Ascending aorta (tissue), 2 donors: ENCODE results near the gene TES. TPM values are rescaled to one million over a fixed set of nuclear protein-coding genes. Genes with fewer than 3 reads are reported as not detected.
"Not testable (repeated sequence)": the region's sequence is repeated elsewhere in the genome, so short reads cannot be mapped to it uniquely, and the experiment has no call there.

Source experiments
- DNase-seq, 2 donors: peaks; one replicate each; pipeline ENCODE4 v3.0.0-alpha.2; 2019; ENCODE audit warnings: low spot score in 2 of 2
- H3K27ac ChIP-seq, 2 donors: fragments of 200-600 bp; sonication (generic); one replicate each; pipeline ENCODE4 v1.5.1; 2016 to 2017; ENCODE audit warnings: mild to moderate bottlenecking in 1 of 2
- H3K27me3 ChIP-seq: fragments of 200-600 bp; sonication (generic); one replicate; pipeline ENCODE4 v1.5.1; 2017
- H3K36me3 ChIP-seq, 2 donors: fragments of 200-600 bp; sonication (generic); one replicate each; pipeline ENCODE4 v1.5.1; 2016
- H3K4me1 ChIP-seq, 2 donors: fragments of 200-600 bp; sonication (generic); one replicate each; pipeline ENCODE4 v1.5.1; 2016 to 2017; ENCODE audit warnings: mild to moderate bottlenecking in 1 of 2
- H3K4me3 ChIP-seq, 2 donors: fragments of 200-600 bp; sonication (generic); one replicate each; pipeline ENCODE4 v1.5.1; 2016 to 2017; ENCODE audit warnings: mild to moderate bottlenecking in 1 of 2
- H3K9me3 ChIP-seq, 2 donors: fragments of 200-600 bp; sonication (generic); one replicate each; pipeline ENCODE4 v1.5.1; 2016
- intact Hi-C: fragments of 100-400 bp; cut with DNase I; formaldehyde crosslinking; loops from one replicate; pipeline ENCODE4 v1.15.1; 2023
- total RNA-seq: library from RNA; depleted of rRNA; stranded (reverse); fragments of >200 nt; gene quantifications from one replicate; pipeline ENCODE4 v1.1.0, GENCODE V29; 2016
- TF ChIP-seq, protein P1 (sequence below), 3 experiments: fragments of 200-600 bp in 2 of 3; fragments of 450-650 bp in 1 of 3; sonication (generic) in 2 of 3; IDR thresholded peaks; one replicate each; pipeline ENCODE4 v1.5.1; 2016 to 2019; ENCODE audit warnings: antibody characterized with exemption in 3 of 3, mild to moderate bottlenecking in 1 of 3, moderate library complexity in 1 of 3

TES gene
- total RNA-seq, 1 donor from 2014 or later, result 108 TPM

GRCh38 chr7:116242178-116242577, 31.8 kb downstream of the TES start:
- H3K4me1 ChIP-seq, result peaks cover 2 to 25% of the 10 kb centered on the region in 2 donors
- peak overlapping the region in 1 of 2 donors; percentile 25 for H3K27ac ChIP-seq
- no peak for DNase-seq
- H3K27me3 ChIP-seq, result no peaks in the 10 kb centered on the region
- TF ChIP-seq, protein P1, sequence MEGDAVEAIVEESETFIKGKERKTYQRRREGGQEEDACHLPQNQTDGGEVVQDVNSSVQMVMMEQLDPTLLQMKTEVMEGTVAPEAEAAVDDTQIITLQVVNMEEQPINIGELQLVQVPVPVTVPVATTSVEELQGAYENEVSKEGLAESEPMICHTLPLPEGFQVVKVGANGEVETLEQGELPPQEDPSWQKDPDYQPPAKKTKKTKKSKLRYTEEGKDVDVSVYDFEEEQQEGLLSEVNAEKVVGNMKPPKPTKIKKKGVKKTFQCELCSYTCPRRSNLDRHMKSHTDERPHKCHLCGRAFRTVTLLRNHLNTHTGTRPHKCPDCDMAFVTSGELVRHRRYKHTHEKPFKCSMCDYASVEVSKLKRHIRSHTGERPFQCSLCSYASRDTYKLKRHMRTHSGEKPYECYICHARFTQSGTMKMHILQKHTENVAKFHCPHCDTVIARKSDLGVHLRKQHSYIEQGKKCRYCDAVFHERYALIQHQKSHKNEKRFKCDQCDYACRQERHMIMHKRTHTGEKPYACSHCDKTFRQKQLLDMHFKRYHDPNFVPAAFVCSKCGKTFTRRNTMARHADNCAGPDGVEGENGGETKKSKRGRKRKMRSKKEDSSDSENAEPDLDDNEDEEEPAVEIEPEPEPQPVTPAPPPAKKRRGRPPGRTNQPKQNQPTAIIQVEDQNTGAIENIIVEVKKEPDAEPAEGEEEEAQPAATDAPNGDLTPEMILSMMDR (IDR thresholded peaks at IDR 0.05), result no peak
- peaks cover 7 to 29% of the 10 kb centered on the region in 2 donors for H3K36me3 ChIP-seq
- no peaks in the 10 kb centered on the region for H3K9me3 ChIP-seq
- H3K4me3 ChIP-seq, result no peak overlapping the region
- intact Hi-C loops, result no loop called here

- H3K27ac ChIP-seq, result no peak overlapping the region
- peaks cover 2 to 22% of the 10 kb centered on the region in 2 donors for H3K4me1 ChIP-seq
- H3K27me3 ChIP-seq, result no peaks in the 10 kb centered on the region
- intact Hi-C loops, result no loop called here
- H3K9me3 ChIP-seq, result no peaks in the 10 kb centered on the region
- no peak overlapping the region for H3K4me3 ChIP-seq
- H3K36me3 ChIP-seq, result peaks cover 7 to 27% of the 10 kb centered on the region in 2 donors
- no peak for DNase-seq
- TF ChIP-seq, protein P1 (IDR thresholded peaks at IDR 0.05), result no peak
These were observed 32.4 kb downstream of the TES start for GRCh38 chr7:116242759-116243158.

- H3K27me3 ChIP-seq, intact Hi-C loops, DNase-seq, H3K9me3 ChIP-seq, H3K4me3 ChIP-seq, H3K27ac ChIP-seq: not testable (repeated sequence)
- Histone ChIP-seq H3K4me1 (peaks cover 0 to 18% of the 10 kb centered on the region in 2 donors), H3K36me3 (peaks cover 12 to 35% of the 10 kb centered on the region in 2 donors)
These were observed 34.5 kb downstream of the TES start for GRCh38 chr7:116244803-116245202.

DNA sequence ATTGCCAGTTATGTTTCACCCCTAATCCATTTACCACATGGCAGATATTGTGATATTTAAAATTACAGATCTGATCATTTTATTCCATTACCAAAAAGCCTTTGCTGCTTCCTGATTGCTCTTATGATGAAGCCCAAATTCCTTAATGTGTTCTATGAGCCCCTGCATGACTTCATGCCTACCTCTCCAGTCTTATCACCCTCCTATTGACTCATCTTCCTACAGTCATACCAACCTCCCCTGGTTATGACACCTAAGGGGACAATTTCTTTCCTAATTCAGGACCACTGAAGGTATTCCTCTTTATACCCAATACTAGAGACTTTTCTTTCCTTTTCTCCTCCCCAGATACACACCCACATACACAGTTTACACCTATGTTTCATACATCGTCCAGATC, 36.0 kb downstream of the TES start:
- Histone ChIP-seq H3K27me3 (no peaks in the 10 kb centered on the region), H3K9me3 (no peaks in the 10 kb centered on the region), H3K4me1 (peaks cover 0 to 13% of the 10 kb centered on the region in 2 donors), H3K4me3 (no peak overlapping the region), H3K27ac (no peak overlapping the region), H3K36me3 (peaks cover 17 to 48% of the 10 kb centered on the region in 2 donors)
- no peak for DNase-seq
- intact Hi-C loops, result no loop called here
- TF ChIP-seq, protein P1 (IDR thresholded peaks at IDR 0.05), result no peak

GRCh38 chr7:116249969-116250553, 39.7 kb downstream of the TES start:
- no peak for DNase-seq
- Histone ChIP-seq H3K27ac (no peak overlapping the region), H3K9me3 (no peaks in the 10 kb centered on the region), H3K36me3 (peaks cover 36 to 68% of the 10 kb centered on the region in 2 donors), H3K27me3 (no peaks in the 10 kb centered on the region), H3K4me1 (peaks cover 0 to 2% of the 10 kb centered on the region in 2 donors), H3K4me3 (no peak overlapping the region)
- TF ChIP-seq, protein P1 (IDR thresholded peaks at IDR 0.05), result peak; percentile 20 to 32 (median 29)
- intact Hi-C loops, result no loop called here

DNA sequence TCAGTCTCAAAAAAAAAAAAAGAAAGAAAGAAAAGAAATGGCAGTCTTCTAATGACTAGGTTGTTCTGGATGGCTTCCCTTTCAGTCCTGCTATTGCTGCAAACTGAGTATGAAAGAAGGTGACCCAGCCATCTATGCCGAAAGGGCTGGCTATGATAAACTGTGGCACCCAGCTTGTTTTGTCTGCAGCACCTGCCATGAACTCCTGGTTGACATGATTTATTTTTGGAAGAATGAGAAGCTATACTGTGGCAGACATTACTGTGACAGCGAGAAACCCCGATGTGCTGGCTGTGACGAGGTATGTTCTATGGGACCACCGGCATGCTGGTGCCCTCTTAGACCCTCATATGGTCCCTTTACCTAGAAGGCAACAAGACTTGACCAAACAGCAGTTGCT, 41.3 kb downstream of the TES start:
- DNase-seq, result no peak
- TF ChIP-seq, protein P1 (IDR thresholded peaks at IDR 0.05), result no peak
- no peak overlapping the region for H3K4me3 ChIP-seq
- H3K9me3 ChIP-seq, result no peaks in the 10 kb centered on the region
- H3K4me1 ChIP-seq, result peaks cover 0 to 2% of the 10 kb centered on the region in 2 donors
- no peak overlapping the region for H3K27ac ChIP-seq
- peaks cover 37 to 75% of the 10 kb centered on the region in 2 donors for H3K36me3 ChIP-seq
- intact Hi-C loops, result no loop called here
- H3K27me3 ChIP-seq, result no peaks in the 10 kb centered on the region
